ENCODE results near the gene SLC26A9. TPM values are rescaled to one million over a fixed set of nuclear protein-coding genes. Genes with fewer than 3 reads are reported as not detected.

SLC26A9 gene
- total RNA-seq, 1 donor from 2014 or later, result not detected

DNA sequence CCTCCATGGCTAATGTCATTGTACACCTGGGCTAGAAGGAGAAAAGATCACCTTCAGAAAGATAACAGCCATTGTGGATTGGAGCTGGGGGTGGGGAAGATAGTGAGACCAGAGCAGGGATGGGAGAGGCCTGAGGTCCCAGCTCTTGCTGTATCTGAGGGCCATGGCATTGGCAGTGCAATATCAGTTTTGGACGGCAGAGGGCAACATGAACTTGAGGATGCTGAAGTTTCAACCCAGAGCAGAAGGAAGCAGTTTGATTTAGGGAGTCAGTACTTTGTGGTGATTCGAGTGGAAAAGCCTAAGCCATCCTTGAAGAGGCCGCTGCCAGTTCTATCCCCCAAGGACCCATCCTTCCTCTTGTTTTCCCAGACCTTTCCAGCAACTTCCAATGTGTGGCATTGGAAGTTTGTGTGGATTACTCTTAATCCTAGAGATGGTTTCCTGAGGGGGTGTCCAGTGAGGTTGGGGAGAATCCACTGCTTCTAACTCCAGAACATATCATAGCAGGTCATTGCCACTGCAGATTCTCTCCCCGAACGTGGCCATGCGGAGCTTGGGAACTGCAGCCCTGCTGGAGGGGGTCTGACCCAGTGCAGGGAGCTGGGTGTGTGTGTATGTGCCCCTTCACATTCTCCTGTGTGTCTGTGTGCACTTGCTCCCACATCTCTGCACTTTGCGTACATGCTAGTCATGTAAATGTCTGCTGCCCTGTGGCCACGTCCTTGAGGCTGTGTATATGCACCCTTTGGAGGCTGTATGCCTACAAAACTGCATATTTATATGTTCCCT is 24.1 kb downstream of the SLC26A9 start:
- TF ChIP-seq, protein P1, sequence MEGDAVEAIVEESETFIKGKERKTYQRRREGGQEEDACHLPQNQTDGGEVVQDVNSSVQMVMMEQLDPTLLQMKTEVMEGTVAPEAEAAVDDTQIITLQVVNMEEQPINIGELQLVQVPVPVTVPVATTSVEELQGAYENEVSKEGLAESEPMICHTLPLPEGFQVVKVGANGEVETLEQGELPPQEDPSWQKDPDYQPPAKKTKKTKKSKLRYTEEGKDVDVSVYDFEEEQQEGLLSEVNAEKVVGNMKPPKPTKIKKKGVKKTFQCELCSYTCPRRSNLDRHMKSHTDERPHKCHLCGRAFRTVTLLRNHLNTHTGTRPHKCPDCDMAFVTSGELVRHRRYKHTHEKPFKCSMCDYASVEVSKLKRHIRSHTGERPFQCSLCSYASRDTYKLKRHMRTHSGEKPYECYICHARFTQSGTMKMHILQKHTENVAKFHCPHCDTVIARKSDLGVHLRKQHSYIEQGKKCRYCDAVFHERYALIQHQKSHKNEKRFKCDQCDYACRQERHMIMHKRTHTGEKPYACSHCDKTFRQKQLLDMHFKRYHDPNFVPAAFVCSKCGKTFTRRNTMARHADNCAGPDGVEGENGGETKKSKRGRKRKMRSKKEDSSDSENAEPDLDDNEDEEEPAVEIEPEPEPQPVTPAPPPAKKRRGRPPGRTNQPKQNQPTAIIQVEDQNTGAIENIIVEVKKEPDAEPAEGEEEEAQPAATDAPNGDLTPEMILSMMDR (IDR thresholded peaks at IDR 0.05; ENCODE audit: insufficient read depth, low read length, severe bottlenecking), result peak; percentile 87
- Histone ChIP-seq H3K36me3 (ENCODE audit: control insufficient read depth, insufficient read depth, low read length) (no peaks in the 10 kb centered on the region), H3K27me3 (ENCODE audit: control insufficient read depth, insufficient read depth, low read length) (peaks cover 7% of the 10 kb centered on the region), H3K4me3 (ENCODE audit: low read depth, low read length) (no peak overlapping the region)
- DNase-seq (ENCODE audit: low read depth) (peak; percentile 75), FAIRE-seq (peak; percentile 68)

DNA sequence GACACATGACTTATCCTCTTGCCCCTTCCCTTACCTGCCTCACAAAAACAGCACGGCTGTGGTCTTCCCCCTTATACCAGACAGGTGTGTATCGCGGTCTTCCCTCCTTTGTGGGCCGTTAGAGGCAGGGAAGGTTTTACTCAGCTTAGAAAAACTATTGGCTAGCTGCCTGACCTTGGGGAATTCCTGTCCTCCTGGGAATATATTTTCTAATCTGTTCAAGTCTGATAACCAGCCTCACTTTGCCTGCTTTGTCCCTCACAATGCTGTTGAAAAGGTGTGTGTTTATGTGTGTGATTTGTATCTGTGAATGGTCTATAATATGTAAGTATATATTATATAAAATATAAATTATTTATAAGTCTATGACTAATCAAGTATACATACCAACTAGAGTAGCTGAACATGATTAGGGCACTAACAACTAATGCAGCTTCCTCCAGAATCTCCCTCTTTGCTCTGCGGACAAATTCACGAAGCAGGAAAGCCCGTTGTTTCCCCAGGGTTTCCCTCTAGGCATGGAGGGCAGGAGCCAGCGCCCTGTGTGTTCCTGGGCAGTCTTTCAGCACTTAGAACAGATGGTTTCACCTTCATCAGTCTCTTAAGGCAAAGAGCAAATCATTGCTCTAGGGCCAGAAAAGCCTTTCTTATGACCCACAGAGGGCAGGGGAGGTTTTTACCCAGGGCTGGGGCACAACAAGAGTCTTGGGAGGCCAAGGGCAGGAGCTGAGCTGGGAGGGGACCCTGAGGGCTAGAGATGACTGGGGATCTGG is 25.6 kb downstream of the SLC26A9 start:
- TF ChIP-seq, protein P1 (IDR thresholded peaks at IDR 0.05; ENCODE audit: insufficient read depth, low read length, severe bottlenecking), result no peak
- Histone ChIP-seq H3K36me3 (ENCODE audit: control insufficient read depth, insufficient read depth, low read length) (no peaks in the 10 kb centered on the region), H3K4me3 (ENCODE audit: low read depth, low read length) (no peak overlapping the region), H3K27me3 (ENCODE audit: control insufficient read depth, insufficient read depth, low read length) (peaks cover 7% of the 10 kb centered on the region)
- FAIRE-seq (no peak), DNase-seq (ENCODE audit: low read depth) (no peak)

DNA sequence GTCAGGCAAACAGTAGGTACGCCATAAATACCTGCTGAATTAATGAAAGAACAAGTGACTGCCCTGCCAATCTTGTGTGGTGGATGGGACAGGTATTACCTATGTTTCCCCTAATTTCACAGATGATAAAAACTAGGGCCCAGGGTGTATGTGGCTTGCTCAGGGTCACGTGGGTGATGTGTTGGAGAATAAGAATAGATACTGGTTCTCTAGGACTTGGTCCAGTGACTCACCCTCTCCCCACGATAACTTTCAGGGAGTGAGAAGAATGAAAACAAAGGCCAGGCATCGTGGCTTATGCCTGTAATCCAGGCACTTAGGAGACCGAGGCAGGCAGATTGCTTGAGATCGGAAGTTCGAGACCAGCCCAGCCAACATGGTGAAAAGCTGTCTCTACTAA is 26.7 kb downstream of the SLC26A9 start:
- TF ChIP-seq, protein P1 (IDR thresholded peaks at IDR 0.05; ENCODE audit: insufficient read depth, low read length, severe bottlenecking), result no peak
- Histone ChIP-seq H3K27me3 (ENCODE audit: control insufficient read depth, insufficient read depth, low read length) (peaks cover 8% of the 10 kb centered on the region), H3K4me3 (ENCODE audit: low read depth, low read length) (no peak overlapping the region), H3K36me3 (ENCODE audit: control insufficient read depth, insufficient read depth, low read length) (no peaks in the 10 kb centered on the region)
- FAIRE-seq (peak; percentile 76), DNase-seq (ENCODE audit: low read depth) (no peak)

- Histone ChIP-seq H3K36me3 (ENCODE audit: control insufficient read depth, insufficient read depth, low read length) (no peaks in the 10 kb centered on the region), H3K27me3 (ENCODE audit: control insufficient read depth, insufficient read depth, low read length) (peaks cover 10% of the 10 kb centered on the region), H3K4me3 (ENCODE audit: low read depth, low read length) (no peak overlapping the region)
- TF ChIP-seq, protein P1 (IDR thresholded peaks at IDR 0.05; ENCODE audit: insufficient read depth, low read length, severe bottlenecking), result no peak
- DNase-seq (ENCODE audit: low read depth) (no peak), FAIRE-seq (no peak)
These were observed 27.8 kb downstream of the SLC26A9 start for GRCh38 chr1:205915354-205915990.

DNA sequence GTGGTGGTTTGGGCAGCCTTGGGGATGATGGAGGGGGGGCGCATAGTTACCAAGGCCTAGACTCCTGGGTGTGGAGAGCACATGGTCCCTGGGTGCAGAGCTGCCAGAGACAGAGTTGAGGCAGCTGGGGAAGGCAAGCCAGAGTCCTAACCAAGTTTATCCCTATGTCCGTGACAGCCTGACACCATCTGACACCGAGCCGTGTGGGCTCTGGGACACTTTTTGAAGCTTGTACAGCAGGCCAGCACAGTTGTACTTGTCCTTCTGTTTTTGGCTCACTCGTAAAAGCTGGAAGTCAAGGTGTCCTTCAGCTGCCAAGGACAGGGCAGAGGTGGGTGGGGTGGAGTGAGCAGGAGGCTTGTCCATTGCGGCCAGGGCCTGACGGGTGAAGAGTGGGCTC is 28.5 kb downstream of the SLC26A9 start:
- no peak for DNase-seq (ENCODE audit: low read depth)
- Histone ChIP-seq H3K27me3 (ENCODE audit: control insufficient read depth, insufficient read depth, low read length) (peaks cover 5% of the 10 kb centered on the region), H3K36me3 (ENCODE audit: control insufficient read depth, insufficient read depth, low read length) (no peaks in the 10 kb centered on the region), H3K4me3 (ENCODE audit: low read depth, low read length) (no peak overlapping the region)
- FAIRE-seq, result no peak
- TF ChIP-seq, protein P1 (IDR thresholded peaks at IDR 0.05; ENCODE audit: insufficient read depth, low read length, severe bottlenecking), result no peak

Data from bronchial epithelial cell (primary cell).